HepG2 (cell line): ENCODE measurements around the gene NPR3. TPM values are rescaled to one million over a fixed set of nuclear protein-coding genes. Genes with fewer than 3 reads are reported as not detected.

Experiments
- ATAC-seq: fragments of 200-7000 bp; cut with Tn5 transposase; 3 replicates; pipeline ENCODE4 v1.9.1; 2020; ENCODE audit warnings: mild to moderate bottlenecking, moderate library complexity
- BruUV-seq: library from RNA; stranded (reverse); fragments of 400-500 nt; replicated peaks from 2 replicates; lab custom pipeline; 2021; lab: Mats Ljungman, UMichigan
- CTCF ChIA-PET: fragments of 300-600 bp; formaldehyde crosslinking; extraction: SDS; loops from one replicate; lab custom pipeline; 2021; ENCODE audit warnings: low total read pairs, inconsistent platforms, low intra/inter-chr PET ratio; lab: Yijun Ruan, JAX
- POLR2A ChIA-PET: fragments of 350-600 bp; sonication (Branson Sonifier 250); formaldehyde crosslinking; loops from one replicate; lab custom pipeline; 2020; ENCODE audit warnings: antibody characterized with exemption, inconsistent platforms; lab: Yijun Ruan, JAX
- DNase-seq: peaks from one replicate; pipeline ENCODE4 v3.0.0-alpha.2; 2015; ENCODE audit warnings: low spot score
- FAIRE-seq: peaks from 3 replicates; lab custom pipeline; 2011; peaks lifted over from hg19 to GRCh38; lab: Jason Lieb, UNC
- H2AFZ ChIP-seq: one replicate; pipeline ENCODE4 v1.6.1; 2011; ENCODE audit warnings: low read length, inconsistent platforms
- H3K27ac ChIP-seq: fragments of 300-600 bp; 3 replicates; pipeline ENCODE4 v1.8.0; 2011; ENCODE audit warnings: mixed run types, mild to moderate bottlenecking, mixed read lengths, low read length, inconsistent platforms; ENCODE audit not compliant: insufficient read depth; ENCODE audit errors: extremely low read length
- H3K27me3 ChIP-seq, 2 experiments: fragments of 200-600 bp in 1 of 2; 2 replicates in 1 of 2; 3 replicates in 1 of 2; pipeline versions ENCODE4 v1.6.0 to v1.8.0; 2011; ENCODE audit warnings: low read length in 2 of 2, mild to moderate bottlenecking in 2 of 2, moderate library complexity in 2 of 2, inconsistent platforms in 1 of 2; ENCODE audit not compliant: insufficient read depth in 2 of 2, control insufficient read depth in 1 of 2
- H3K36me3 ChIP-seq, 2 experiments: fragments of 200-600 bp in 1 of 2; replicated peaks in 1 of 2; 2 replicates in 1 of 2; 3 replicates in 1 of 2; pipeline versions ENCODE4 v1.5.1 to v1.8.0; 2011; ENCODE audit warnings: low read length in 2 of 2, inconsistent platforms in 1 of 2; ENCODE audit not compliant: insufficient read depth in 2 of 2, control insufficient read depth in 1 of 2
- H3K4me1 ChIP-seq: 2 replicates; pipeline ENCODE4 v1.5.1; 2012; ENCODE audit warnings: low read length, inconsistent platforms; ENCODE audit not compliant: insufficient read depth
- H3K4me2 ChIP-seq: 2 replicates; pipeline ENCODE4 v1.6.0; 2011; ENCODE audit warnings: low read depth, low read length, inconsistent platforms
- H3K4me3 ChIP-seq, 3 experiments: fragments of 200-600 bp in 1 of 3; sonication (generic), shearing (Covaris generic) in 1 of 3; replicated peaks in 1 of 3; 2 replicates each; pipeline ENCODE4 v1.5.1; 2011 to 2016; ENCODE audit warnings: low read length in 3 of 3, inconsistent platforms in 2 of 3, low read depth in 2 of 3, mild to moderate bottlenecking in 2 of 3, control low read depth in 1 of 3, mixed read lengths in 1 of 3; ENCODE audit not compliant: insufficient read depth in 1 of 3
- H3K79me2 ChIP-seq: one replicate; pipeline ENCODE4 v1.6.1; 2011; ENCODE audit warnings: low read length, inconsistent platforms; ENCODE audit not compliant: insufficient read depth
- H3K9ac ChIP-seq: 2 replicates; pipeline ENCODE4 v1.6.0; 2011; ENCODE audit warnings: mild to moderate bottlenecking, low read depth, low read length, inconsistent platforms; ENCODE audit not compliant: insufficient read depth
- H3K9me3 ChIP-seq: 2 replicates; pipeline ENCODE4 v1.5.1; 2012; ENCODE audit warnings: mild to moderate bottlenecking, low read length
- H4K20me1 ChIP-seq: 2 replicates; pipeline ENCODE4 v1.6.0; 2011; ENCODE audit warnings: inconsistent platforms, mild to moderate bottlenecking, low read length, moderate library complexity; ENCODE audit not compliant: insufficient read depth
- ATF7-NPFF ChIP-seq: sonication (generic); formaldehyde crosslinking; IDR thresholded peaks from 2 replicates; pipeline ENCODE4 v1.8.1; 2023; ENCODE audit warnings: mild to moderate bottlenecking, low read depth, missing genetic modification reagents, moderate library complexity
- ELF3 ChIP-seq: IDR thresholded peaks from 2 replicates; pipeline ENCODE4 v1.6.1; 2016; ENCODE audit warnings: missing genetic modification reagents, missing compliant biosample characterization
- GMEB2 ChIP-seq: IDR thresholded peaks from 2 replicates; pipeline ENCODE4 v1.6.1; 2016; ENCODE audit warnings: missing biosample characterization, missing genetic modification reagents, low read depth
- JDP2 ChIP-seq: sonication (generic); formaldehyde crosslinking; IDR thresholded peaks from 2 replicates; pipeline ENCODE4 v1.8.1; 2022; ENCODE audit warnings: missing genetic modification reagents, borderline replicate concordance
- MNT ChIP-seq: fragments of 450-650 bp; IDR thresholded peaks from 2 replicates; pipeline ENCODE4 v1.6.1; 2016
- MTF1 ChIP-seq: sonication (generic); formaldehyde crosslinking; IDR thresholded peaks from 2 replicates; pipeline ENCODE4 v1.5.0; 2020; ENCODE audit warnings: missing genetic modification reagents
- MTF2 ChIP-seq: sonication (generic); formaldehyde crosslinking; IDR thresholded peaks from 2 replicates; pipeline ENCODE4 v1.5.0; 2020; ENCODE audit warnings: missing genetic modification reagents, borderline replicate concordance
- POGK ChIP-seq: sonication (generic); formaldehyde crosslinking; conservative IDR thresholded peaks from 2 replicates; pipeline ENCODE4 v1.8.0; 2022; ENCODE audit warnings: mild to moderate bottlenecking, moderate library complexity, missing genetic modification reagents
- REL ChIP-seq: sonication (generic); formaldehyde crosslinking; conservative IDR thresholded peaks from 2 replicates; pipeline ENCODE4 v1.8.0; 2022; ENCODE audit warnings: mild to moderate bottlenecking, missing genetic modification reagents, moderate library complexity
- TRIM22 ChIP-seq: fragments of 450-650 bp; IDR thresholded peaks from 2 replicates; pipeline ENCODE4 v1.6.1; 2017
- WIZ ChIP-seq: sonication (generic); formaldehyde crosslinking; IDR thresholded peaks from 2 replicates; pipeline ENCODE4 v1.5.1; 2020; ENCODE audit warnings: mild to moderate bottlenecking, missing genetic modification reagents
- ZKSCAN5 ChIP-seq: sonication (generic); formaldehyde crosslinking; IDR thresholded peaks from 2 replicates; pipeline ENCODE4 v1.5.1; 2020; ENCODE audit warnings: mild to moderate bottlenecking, missing genetic modification reagents
- ZNF615 ChIP-seq: sonication (generic); formaldehyde crosslinking; IDR thresholded peaks from 2 replicates; pipeline ENCODE4 v1.5.0; 2020; ENCODE audit warnings: mild to moderate bottlenecking, missing genetic modification reagents, borderline replicate concordance
- WGBS: methylation state at CpG from one replicate; pipeline ENCODE4 v1.1.6; 2017; ENCODE audit warnings: low lambda C conversion rate; 5-methylcytosine and 5-hydroxymethylcytosine counted together
- in situ Hi-C: cut with HindIII; loops from 2 replicates; pipeline ENCODE4 v1.10.0; 2017; ENCODE audit warnings: low pct_unique_long_range_greater_than_20kb; ENCODE audit not compliant: extremely low pct_ligation_motif_present
- intact Hi-C: fragments of 100-400 bp; cut with micrococcal nuclease; formaldehyde crosslinking; loops from one replicate; pipeline ENCODE4 v1.10.0; 2022; ENCODE audit not compliant: unreplicated experiment
- polyA plus RNA-seq, 8 experiments: library from polyadenylated mRNA; depleted of rRNA in 3 of 8; stranded (reverse) in 7 of 8; unstranded in 1 of 8; fragments of >200 nt; fragmentation: Illumina TruSeq in 4 of 8; extraction: Trizol in 4 of 8; gene quantifications; 2 replicates each; pipeline versions ENCODE4 v1.2.1 to v1.2.3, GENCODE V29; 2011 to 2016; ENCODE audit warnings: low read depth in 4 of 8, missing spikeins in 1 of 8, mixed read lengths in 1 of 8; ENCODE audit not compliant: insufficient read depth in 1 of 8
- total RNA-seq, 5 experiments: library from RNA; depleted of rRNA; stranded (reverse); fragments of >200 nt; fragmentation: Illumina TruSeq; extraction: Trizol; gene quantifications; 2 replicates each; pipeline ENCODE4 v1.2.3, GENCODE V29; 2016; ENCODE audit warnings: low read depth in 1 of 5
- TF ChIP-seq, protein P1 (sequence below): sonication (generic); formaldehyde crosslinking; IDR thresholded peaks from 2 replicates; pipeline ENCODE4 v1.9.0; 2021; ENCODE audit warnings: missing genetic modification reagents, mild to moderate bottlenecking, borderline replicate concordance
- TF ChIP-seq, protein P2 (sequence below): sonication (generic); formaldehyde crosslinking; IDR thresholded peaks from 2 replicates; pipeline ENCODE4 v1.4.0; 2020; ENCODE audit warnings: missing genetic modification reagents, low read depth, mild to moderate bottlenecking, borderline replicate concordance

Gene NPR3
- total and polyA plus RNA-seq, 2 of the 13 experiments (the other 11 are each of a cell fraction or from before 2014, with no cell fraction given) = 0.01 TPM; not detected in 1

DNA sequence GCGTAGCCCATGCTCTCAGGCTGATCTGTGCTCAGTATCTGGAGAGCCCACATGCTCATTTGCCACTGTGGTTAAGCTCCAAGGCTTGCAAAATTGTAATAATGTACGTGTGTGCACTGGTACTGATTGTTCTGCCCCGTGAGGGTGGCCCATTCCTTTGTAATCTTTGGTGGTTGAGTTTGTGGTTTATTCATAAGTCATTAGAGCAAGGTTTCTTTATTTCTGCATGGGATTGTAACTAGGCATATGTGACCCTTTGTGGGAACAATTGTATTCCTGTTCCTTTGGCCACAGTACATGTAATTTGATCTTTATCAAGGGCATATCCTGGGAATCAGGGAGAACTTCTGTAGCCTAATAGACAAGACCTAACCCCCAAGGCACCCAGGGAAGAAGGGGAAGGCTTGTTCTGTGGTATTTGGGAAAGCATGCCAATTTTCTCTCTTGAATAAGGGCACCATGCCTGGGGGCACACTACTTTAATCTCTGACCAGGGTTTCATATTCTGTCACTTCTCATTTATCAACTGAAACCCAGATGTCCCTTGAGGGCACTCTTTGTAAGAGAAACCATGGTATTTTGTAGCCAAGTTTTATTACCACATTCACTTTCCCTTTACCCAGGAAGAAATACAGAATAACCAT is 74.6 kb downstream of the NPR3 start (continued):
- TF ChIP-seq WIZ (CRISPR knock-in tag) (no peak), MTF1 (CRISPR knock-in tag) (no peak), TRIM22 (no peak), MTF2 (CRISPR knock-in tag) (no peak), REL (CRISPR knock-in tag) (no peak)
- TF ChIP-seq, protein P1, sequence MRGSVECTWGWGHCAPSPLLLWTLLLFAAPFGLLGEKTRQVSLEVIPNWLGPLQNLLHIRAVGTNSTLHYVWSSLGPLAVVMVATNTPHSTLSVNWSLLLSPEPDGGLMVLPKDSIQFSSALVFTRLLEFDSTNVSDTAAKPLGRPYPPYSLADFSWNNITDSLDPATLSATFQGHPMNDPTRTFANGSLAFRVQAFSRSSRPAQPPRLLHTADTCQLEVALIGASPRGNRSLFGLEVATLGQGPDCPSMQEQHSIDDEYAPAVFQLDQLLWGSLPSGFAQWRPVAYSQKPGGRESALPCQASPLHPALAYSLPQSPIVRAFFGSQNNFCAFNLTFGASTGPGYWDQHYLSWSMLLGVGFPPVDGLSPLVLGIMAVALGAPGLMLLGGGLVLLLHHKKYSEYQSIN (CRISPR knock-in tag) = no peak
- TF ChIP-seq, protein P2, sequence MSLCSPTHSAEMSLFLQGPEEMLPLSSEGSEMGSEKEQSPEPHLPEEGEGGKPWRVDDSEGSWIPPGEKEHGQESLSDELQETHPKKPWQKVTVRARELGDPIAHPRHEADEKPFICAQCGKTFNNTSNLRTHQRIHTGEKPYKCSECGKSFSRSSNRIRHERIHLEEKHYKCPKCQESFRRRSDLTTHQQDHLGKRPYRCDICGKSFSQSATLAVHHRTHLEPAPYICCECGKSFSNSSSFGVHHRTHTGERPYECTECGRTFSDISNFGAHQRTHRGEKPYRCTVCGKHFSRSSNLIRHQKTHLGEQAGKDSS = no peak

DNA sequence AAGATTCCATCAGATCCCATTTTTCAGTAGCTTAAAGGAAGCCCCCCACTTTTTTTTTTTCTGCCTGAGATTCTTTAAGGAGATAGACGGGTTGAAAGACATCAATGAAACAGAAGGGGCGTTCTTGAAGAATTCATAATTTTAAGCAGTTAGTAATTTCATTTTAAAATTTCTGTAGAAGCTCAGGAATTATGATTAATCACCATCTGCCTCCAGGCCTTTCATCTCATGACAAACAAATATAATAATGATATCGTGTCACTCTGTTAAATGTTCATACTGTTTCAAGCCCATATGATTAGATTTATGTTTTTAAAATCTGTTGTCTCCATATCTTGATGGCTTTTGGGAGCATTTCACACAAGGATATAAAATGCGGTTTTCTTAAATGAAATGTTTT is 75.2 kb downstream of the NPR3 start:
- no peak overlapping the region for H3K4me2 ChIP-seq
- in situ Hi-C loops (no loop called here), intact Hi-C loops (no loop called here)
- H3K9me3 ChIP-seq = no peaks in the 10 kb centered on the region
- 24% methylated on average over 4 of the region's 4 CpGs for WGBS
- no peaks in the 10 kb centered on the region; a peak in 1 of 5 replicates for H3K27me3 ChIP-seq
- no peak overlapping the region for H3K9ac ChIP-seq
- no peaks in the 10 kb centered on the region for H3K36me3 ChIP-seq
- DNase-seq (no peak), FAIRE-seq (no peak), ATAC-seq (no peak)
- POLR2A ChIA-PET = no interaction called here
- CTCF ChIA-PET = no interaction called here
- H2AFZ ChIP-seq = no peak overlapping the region
- no peak overlapping the region for H3K27ac ChIP-seq
- no peaks in the 10 kb centered on the region for H3K4me1 ChIP-seq
- H3K4me3 ChIP-seq = no peak overlapping the region
- no peaks in the 10 kb centered on the region for H3K79me2 ChIP-seq
- H4K20me1 ChIP-seq = no peaks in the 10 kb centered on the region
- no TSS peak for BruUV-seq
- TF ChIP-seq ZNF615 (CRISPR knock-in tag) = no peak
- no peak for TF ChIP-seq POGK (CRISPR knock-in tag)
- no peak for TF ChIP-seq ZKSCAN5 (CRISPR knock-in tag)
- no peak for TF ChIP-seq GMEB2 (CRISPR knock-in tag)
- TF ChIP-seq ELF3 = no peak
- no peak for TF ChIP-seq ATF7-NPFF (CRISPR knock-in tag)
- no peak for TF ChIP-seq JDP2 (CRISPR knock-in tag)
- TF ChIP-seq MNT = no peak
